HCT116 (cell line): Measurements from ENCODE around the gene ALPP. TPM values are rescaled to one million over a fixed set of nuclear protein-coding genes. Genes with fewer than 3 reads are reported as not detected.
"Not testable (repeated sequence)": the region's sequence is repeated elsewhere in the genome, so short reads cannot be mapped to it uniquely, and the experiment has no call there.

Experiments used
- ATAC-seq: fragments of 200-7000 bp; cut with Tn5 transposase; 2 replicates; pipeline ENCODE4 v1.9.1; 2020; ENCODE audit warnings: mild to moderate bottlenecking, moderate library complexity
- BruUV-seq: library from RNA; stranded (reverse); fragments of 400-500 nt; replicated peaks from 2 replicates; lab custom pipeline; 2021; lab: Mats Ljungman, UMichigan
- CTCF ChIA-PET: fragments of 300-600 bp; sonication (Branson Sonifier 250); formaldehyde crosslinking; loops from one replicate; lab custom pipeline; 2021; ENCODE audit warnings: antibody characterized with exemption; lab: Charles Lee
- POLR2A ChIA-PET: fragments of 300-600, 350-600 bp; sonication (Branson Sonifier 250); formaldehyde crosslinking; loops from one replicate; lab custom pipeline; 2021; ENCODE audit warnings: antibody characterized with exemption; lab: Charles Lee
- RAD21 ChIA-PET, 2 experiments: fragments of 300-600 bp; sonication (Branson Sonifier 250); formaldehyde crosslinking; loops; one replicate each; lab custom pipeline; 2023; ENCODE audit warnings: low total read pairs in 2 of 2; ENCODE audit not compliant: uncharacterized antibody in 2 of 2, unreplicated experiment in 2 of 2, low non-redundant PET in 1 of 2; lab: Charles Lee
- DNase-seq: peaks from one replicate; pipeline ENCODE4 v3.0.0-alpha.2; 2010; ENCODE audit warnings: low read depth, low spot score
- H2AFZ ChIP-seq: fragments of 200-600 bp; shearing (Covaris generic), sonication (generic); 2 replicates; pipeline ENCODE4 v1.6.1; 2017; ENCODE audit warnings: low read depth, mixed run types, mixed read lengths, antibody characterized with exemption, low read length; ENCODE audit not compliant: poor library complexity, severe bottlenecking
- H3K27ac ChIP-seq: 2 replicates; pipeline ENCODE4 v1.5.1; 2012; ENCODE audit warnings: low read depth, low read length
- H3K27me3 ChIP-seq: fragments of 200-600 bp; sonication (generic); 2 replicates; pipeline ENCODE4 v1.6.1; 2016; ENCODE audit warnings: mixed run types, low read length, mixed read lengths; ENCODE audit not compliant: insufficient read depth
- H3K36me3 ChIP-seq, 2 experiments: fragments of 200-500 bp in 1 of 2; fragments of 200-600 bp in 1 of 2; sonication (Bioruptor generic) in 1 of 2; sonication (generic) in 1 of 2; 2 replicates each; pipeline versions ENCODE4 v1.5.1 to v1.6.1; 2014 to 2016; ENCODE audit warnings: low read length in 2 of 2, inconsistent platforms in 1 of 2, mixed read lengths in 1 of 2, mixed run types in 1 of 2; ENCODE audit not compliant: insufficient read depth in 2 of 2, control insufficient read depth in 1 of 2
- H3K4me1 ChIP-seq, 2 experiments: fragments of 200-600 bp in 1 of 2; sonication (generic) in 1 of 2; 2 replicates each; pipeline versions ENCODE4 v1.5.1 to v1.6.1; 2012 to 2017; ENCODE audit warnings: low read length in 2 of 2, inconsistent platforms in 1 of 2, mild to moderate bottlenecking in 1 of 2, mixed read lengths in 1 of 2, mixed run types in 1 of 2, moderate library complexity in 1 of 2; ENCODE audit not compliant: insufficient read depth in 2 of 2, control insufficient read depth in 1 of 2
- H3K4me2 ChIP-seq: fragments of 200-600 bp; sonication (generic); 2 replicates; pipeline ENCODE4 v1.6.1; 2017; ENCODE audit warnings: mixed run types, low read length, mixed read lengths
- H3K4me3 ChIP-seq, 2 experiments: fragments of 200-600 bp in 1 of 2; sonication (generic) in 1 of 2; replicated peaks in 1 of 2; 2 replicates each; pipeline ENCODE4 v1.5.1; 2011 to 2016; ENCODE audit warnings: low read length in 2 of 2, control low read depth in 1 of 2, low read depth in 1 of 2, mild to moderate bottlenecking in 1 of 2, mixed read lengths in 1 of 2, mixed run types in 1 of 2
- H3K79me2 ChIP-seq: fragments of 200-600 bp; sonication (generic); 2 replicates; pipeline ENCODE4 v1.6.1; 2017; ENCODE audit warnings: mild to moderate bottlenecking, mixed run types, low read length, moderate library complexity, mixed read lengths; ENCODE audit not compliant: insufficient read depth
- H3K9ac ChIP-seq: fragments of 200-600 bp; sonication (generic); 2 replicates; pipeline ENCODE4 v1.6.1; 2016; ENCODE audit warnings: low read length, mixed read lengths
- H3K9me2 ChIP-seq: fragments of 200-600 bp; sonication (generic), shearing (Covaris generic); 2 replicates; pipeline ENCODE4 v1.6.1; 2017; ENCODE audit warnings: mixed run types, mild to moderate bottlenecking, moderate library complexity; ENCODE audit not compliant: insufficient read depth
- H3K9me3 ChIP-seq, 2 experiments: fragments of 200-500 bp in 1 of 2; fragments of 200-600 bp in 1 of 2; sonication (Bioruptor generic) in 1 of 2; sonication (generic) in 1 of 2; 2 replicates each; pipeline ENCODE4 v1.6.1; 2014 to 2017; ENCODE audit warnings: low read length in 2 of 2, mixed read lengths in 2 of 2, inconsistent platforms in 1 of 2, low read depth in 1 of 2, mild to moderate bottlenecking in 1 of 2, mixed run types in 1 of 2, moderate library complexity in 1 of 2; ENCODE audit not compliant: control insufficient read depth in 1 of 2, insufficient read depth in 1 of 2
- H4K20me1 ChIP-seq: fragments of 200-600 bp; sonication (generic), shearing (Covaris generic); 2 replicates; pipeline ENCODE4 v1.6.1; 2017; ENCODE audit warnings: mixed run types, mild to moderate bottlenecking, moderate library complexity; ENCODE audit not compliant: insufficient read depth
- ATF3 ChIP-seq: IDR thresholded peaks from 2 replicates; pipeline ENCODE4 v1.6.1; 2012
- CBX3 ChIP-seq: IDR thresholded peaks from 2 replicates; pipeline ENCODE4 v1.6.1; 2012; ENCODE audit warnings: low read depth
- EGR1 ChIP-seq: IDR thresholded peaks from 2 replicates; pipeline ENCODE4 v1.6.1; 2012; ENCODE audit warnings: low read depth
- EZH2 ChIP-seq: fragments of 200-600 bp; sonication (generic); IDR thresholded peaks from 2 replicates; pipeline ENCODE4 v1.6.1; 2017; ENCODE audit warnings: antibody characterized with exemption, mixed run types
- EZH2phosphoT487 ChIP-seq: fragments of 200-600 bp; IDR thresholded peaks from 2 replicates; pipeline ENCODE4 v1.6.1; 2018; ENCODE audit warnings: antibody characterized with exemption, borderline replicate concordance
- JUND ChIP-seq: IDR thresholded peaks from 2 replicates; pipeline ENCODE4 v1.6.1; 2012
- MAX ChIP-seq: IDR thresholded peaks from 2 replicates; pipeline ENCODE4 v1.6.1; 2012
- SIN3A ChIP-seq: IDR thresholded peaks from 2 replicates; pipeline ENCODE4 v1.6.1; 2012; ENCODE audit warnings: low read depth
- SRF ChIP-seq: IDR thresholded peaks from 2 replicates; pipeline ENCODE4 v1.6.1; 2012; ENCODE audit warnings: low read depth
- YY1 ChIP-seq: IDR thresholded peaks from 2 replicates; pipeline ENCODE4 v1.6.1; 2011; ENCODE audit warnings: low read length, low read depth, moderate library complexity, mild to moderate bottlenecking; ENCODE audit not compliant: insufficient replicate concordance; ENCODE audit errors: extremely low read depth
- ZBTB33 ChIP-seq: IDR thresholded peaks from 2 replicates; pipeline ENCODE4 v1.6.1; 2011; ENCODE audit warnings: mild to moderate bottlenecking, low read length, moderate library complexity; ENCODE audit not compliant: insufficient replicate concordance; ENCODE audit errors: extremely low read depth
- ZFX ChIP-seq: fragments of 450-650 bp; IDR thresholded peaks from 2 replicates; pipeline ENCODE4 v1.6.1; 2017
- intact Hi-C: fragments of 100-400 bp; cut with micrococcal nuclease; formaldehyde crosslinking; loops from 2 replicates; pipeline ENCODE4 v1.10.0; 2022
- total RNA-seq: library from RNA; stranded (reverse); gene quantifications from one replicate; pipeline ENCODE4 v1.2.1, GENCODE V29; 2021; ENCODE audit not compliant: unreplicated experiment

ALPP gene
- total RNA-seq, 1 experiment from 2014 or later, result 0.34 TPM

- H3K27me3 ChIP-seq, H3K4me3 ChIP-seq, H3K79me2 ChIP-seq, DNase-seq, H2AFZ ChIP-seq, ATAC-seq, intact Hi-C loops, H4K20me1 ChIP-seq, RAD21 ChIA-PET, H3K9ac ChIP-seq, BruUV-seq, POLR2A ChIA-PET, H3K9me3 ChIP-seq, H3K27ac ChIP-seq, H3K9me2 ChIP-seq, CTCF ChIA-PET, H3K36me3 ChIP-seq, H3K4me2 ChIP-seq: not testable (repeated sequence)
- H3K4me1 ChIP-seq, result peaks cover 2 to 15% of the 10 kb centered on the region in 2 experiments; a peak in 2 of 4 replicates
These were observed 44.9 kb downstream of the ALPP start for GRCh38 chr2:232423407-232423806.

DNA sequence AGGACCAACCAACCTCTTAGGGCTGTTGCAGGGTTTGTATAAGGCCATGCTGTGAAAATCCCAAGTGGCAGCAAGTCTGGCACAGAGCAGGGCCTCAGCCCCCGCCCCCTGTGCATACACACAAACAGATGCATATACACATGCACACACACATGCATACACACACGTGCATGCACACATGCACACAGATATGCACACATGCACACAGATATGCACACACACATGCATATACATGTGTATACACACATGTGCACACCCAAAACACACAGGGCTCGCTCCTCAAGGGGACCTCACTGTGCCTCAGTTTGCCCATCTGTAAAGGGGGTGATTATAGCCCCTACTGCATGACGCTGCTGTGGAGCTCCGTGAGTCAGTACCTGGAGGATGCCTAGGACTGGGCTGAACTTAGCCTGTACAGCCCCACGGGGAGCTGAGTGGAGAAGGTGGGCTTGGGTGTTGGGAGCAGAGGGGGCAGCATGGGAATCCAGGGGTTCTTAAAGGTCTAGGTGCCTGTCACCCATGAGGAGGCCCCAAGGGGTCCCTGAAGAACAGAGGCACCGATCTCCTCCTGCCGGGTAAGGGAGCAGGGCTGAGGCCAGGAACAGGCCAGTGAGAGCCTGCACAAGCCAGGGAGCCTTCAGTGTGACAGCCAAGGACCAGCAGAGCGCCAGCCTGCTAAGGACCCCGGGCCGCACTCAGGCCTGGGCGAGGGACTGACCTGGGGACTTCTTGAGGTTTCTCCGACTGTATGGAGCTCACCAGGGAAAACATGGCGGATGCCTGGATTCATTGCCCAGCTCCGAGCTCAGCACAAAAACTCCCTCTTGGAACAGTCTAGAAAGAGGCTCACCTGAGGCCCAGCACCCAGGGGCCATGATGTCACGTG lies 53.4 kb downstream of the ALPP start:
- Histone ChIP-seq H3K9me3 (no peaks in the 10 kb centered on the region), H2AFZ (no peak overlapping the region), H3K4me2 (no peak overlapping the region), H3K27ac (no peak overlapping the region), H3K79me2 (no peaks in the 10 kb centered on the region), H3K9me2 (no peaks in the 10 kb centered on the region), H3K4me1 (no peaks in the 10 kb centered on the region), H3K27me3 (no peaks in the 10 kb centered on the region), H4K20me1 (no peaks in the 10 kb centered on the region), H3K36me3 (no peaks in the 10 kb centered on the region), H3K4me3 (no peak overlapping the region), H3K9ac (no peak overlapping the region)
- no peak for ATAC-seq
- ChIA-PET POLR2A (no interaction called here), RAD21 (no interaction called here), CTCF (no interaction called here)
- TF ChIP-seq ZBTB33 (no peak), JUND (no peak), CBX3 (no peak), EZH2phosphoT487 (no peak), ZFX (no peak), YY1 (no peak), SRF (no peak), ATF3 (no peak), EGR1 (no peak), SIN3A (no peak), EZH2 (no peak), MAX (no peak)
- no TSS peak for BruUV-seq
- no peak for DNase-seq
- intact Hi-C loops, result no loop called here
